HFF-Myc (cell line): ENCODE results near the gene CDKN3.
"Not testable (repeated sequence)": the region's sequence is repeated elsewhere in the genome, so short reads cannot be mapped to it uniquely, and the experiment has no call there.

Source experiments
- DNase-seq: peaks from one replicate; pipeline ENCODE4 v3.0.0-alpha.2; 2011; ENCODE audit warnings: low read depth; ENCODE audit errors: extremely low read depth
- H3K4me3 ChIP-seq: replicated peaks from 2 replicates; pipeline ENCODE4 v1.5.1; 2011; ENCODE audit warnings: low read depth, mild to moderate bottlenecking, control low read depth, low read length
- TF ChIP-seq, protein P1 (sequence below): IDR thresholded peaks from 2 replicates; pipeline ENCODE4 v1.5.1; 2012; ENCODE audit warnings: mild to moderate bottlenecking, low read depth, low read length, control low read depth; ENCODE audit errors: missing control alignments

CDKN3 gene

DNA sequence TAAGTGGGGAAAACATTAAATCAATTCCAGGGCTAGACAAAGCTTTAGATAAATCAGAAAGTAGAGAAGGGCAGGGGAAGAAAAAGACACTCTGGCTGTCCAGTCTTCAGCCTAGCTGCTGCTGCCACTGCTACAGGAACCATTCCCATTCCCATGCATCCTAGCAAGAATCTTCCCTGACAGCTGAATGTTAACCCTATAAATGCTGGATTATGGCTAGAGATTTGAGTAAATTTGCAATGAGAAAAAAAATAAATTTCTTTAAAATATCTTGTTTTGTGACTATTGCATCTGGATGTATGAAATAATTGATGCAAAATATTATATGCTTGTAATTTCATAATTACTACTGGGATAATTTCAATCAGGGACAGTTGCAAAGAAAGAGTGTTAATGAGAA is 15.0 kb upstream of the CDKN3 start:
- DNase-seq = no peak

DNA sequence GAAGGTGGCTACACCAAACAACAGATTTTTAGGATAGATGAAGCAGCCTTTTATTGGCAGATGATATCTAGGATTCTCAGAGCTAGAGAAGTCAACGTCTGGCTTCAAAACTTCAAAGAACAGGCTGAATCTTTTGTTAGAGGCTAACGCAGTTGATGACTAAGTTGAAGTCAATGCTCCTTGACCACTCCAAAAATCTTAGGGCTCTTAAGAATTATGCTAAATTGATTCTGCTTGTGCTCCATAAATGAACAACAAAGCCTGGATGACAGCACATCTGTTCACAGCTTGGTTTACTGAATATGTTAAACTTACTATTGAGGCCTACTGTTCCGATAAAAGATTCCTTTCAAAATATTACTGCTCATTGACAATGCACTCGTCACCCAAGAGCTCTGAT is 13.0 kb upstream of the CDKN3 start:
- no peak for DNase-seq
- TF ChIP-seq, protein P1, sequence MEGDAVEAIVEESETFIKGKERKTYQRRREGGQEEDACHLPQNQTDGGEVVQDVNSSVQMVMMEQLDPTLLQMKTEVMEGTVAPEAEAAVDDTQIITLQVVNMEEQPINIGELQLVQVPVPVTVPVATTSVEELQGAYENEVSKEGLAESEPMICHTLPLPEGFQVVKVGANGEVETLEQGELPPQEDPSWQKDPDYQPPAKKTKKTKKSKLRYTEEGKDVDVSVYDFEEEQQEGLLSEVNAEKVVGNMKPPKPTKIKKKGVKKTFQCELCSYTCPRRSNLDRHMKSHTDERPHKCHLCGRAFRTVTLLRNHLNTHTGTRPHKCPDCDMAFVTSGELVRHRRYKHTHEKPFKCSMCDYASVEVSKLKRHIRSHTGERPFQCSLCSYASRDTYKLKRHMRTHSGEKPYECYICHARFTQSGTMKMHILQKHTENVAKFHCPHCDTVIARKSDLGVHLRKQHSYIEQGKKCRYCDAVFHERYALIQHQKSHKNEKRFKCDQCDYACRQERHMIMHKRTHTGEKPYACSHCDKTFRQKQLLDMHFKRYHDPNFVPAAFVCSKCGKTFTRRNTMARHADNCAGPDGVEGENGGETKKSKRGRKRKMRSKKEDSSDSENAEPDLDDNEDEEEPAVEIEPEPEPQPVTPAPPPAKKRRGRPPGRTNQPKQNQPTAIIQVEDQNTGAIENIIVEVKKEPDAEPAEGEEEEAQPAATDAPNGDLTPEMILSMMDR = no peak
- H3K4me3 ChIP-seq = no peak overlapping the region

More for the DNA sequence above, 15.0 kb upstream of the CDKN3 start:
- H3K4me3 ChIP-seq = no peak overlapping the region
- TF ChIP-seq, protein P1 = no peak

DNA sequence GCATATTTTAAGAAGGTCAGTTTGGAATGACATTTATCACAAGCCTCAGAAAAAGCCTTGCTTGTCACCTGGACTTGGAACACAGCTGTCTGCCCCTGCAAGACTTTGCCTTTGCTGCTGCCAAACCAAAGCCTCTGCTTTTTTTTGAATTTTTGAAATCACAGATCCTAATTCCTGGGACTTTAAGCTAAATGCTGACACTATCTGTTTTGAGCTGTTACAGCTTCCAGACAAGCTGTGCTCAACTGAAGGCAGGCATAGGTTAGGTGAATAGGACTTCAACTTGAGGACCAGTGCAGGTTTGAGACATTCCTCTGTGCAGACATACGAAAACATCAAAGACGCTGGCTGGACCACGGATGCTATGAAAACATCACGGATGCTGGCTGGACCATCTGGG is 11.3 kb upstream of the CDKN3 start:
- DNase-seq = no peak
- H3K4me3 ChIP-seq = no peak overlapping the region
- TF ChIP-seq, protein P1 = no peak

DNA sequence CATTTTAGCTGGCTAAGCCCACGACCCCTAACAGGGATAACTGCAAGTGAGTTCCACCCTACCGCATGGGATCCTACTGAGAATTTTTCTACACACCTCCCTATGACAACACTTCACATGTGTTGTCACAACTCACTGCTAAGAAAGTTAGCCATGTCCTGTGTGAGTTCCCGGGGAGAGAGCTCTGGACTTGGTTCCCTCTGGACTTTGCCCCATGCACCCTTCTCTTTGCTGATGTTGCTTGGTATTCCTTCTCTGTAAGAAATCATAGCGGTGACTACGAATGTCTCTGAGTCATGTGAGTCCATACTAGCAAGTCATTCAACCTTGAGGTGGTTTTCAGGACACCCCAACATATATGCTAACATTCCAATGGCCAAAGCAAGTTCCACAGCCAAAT is 9.5 kb upstream of the CDKN3 start:
- no peak for DNase-seq
- TF ChIP-seq, protein P1 = no peak
- no peak overlapping the region for H3K4me3 ChIP-seq

DNA sequence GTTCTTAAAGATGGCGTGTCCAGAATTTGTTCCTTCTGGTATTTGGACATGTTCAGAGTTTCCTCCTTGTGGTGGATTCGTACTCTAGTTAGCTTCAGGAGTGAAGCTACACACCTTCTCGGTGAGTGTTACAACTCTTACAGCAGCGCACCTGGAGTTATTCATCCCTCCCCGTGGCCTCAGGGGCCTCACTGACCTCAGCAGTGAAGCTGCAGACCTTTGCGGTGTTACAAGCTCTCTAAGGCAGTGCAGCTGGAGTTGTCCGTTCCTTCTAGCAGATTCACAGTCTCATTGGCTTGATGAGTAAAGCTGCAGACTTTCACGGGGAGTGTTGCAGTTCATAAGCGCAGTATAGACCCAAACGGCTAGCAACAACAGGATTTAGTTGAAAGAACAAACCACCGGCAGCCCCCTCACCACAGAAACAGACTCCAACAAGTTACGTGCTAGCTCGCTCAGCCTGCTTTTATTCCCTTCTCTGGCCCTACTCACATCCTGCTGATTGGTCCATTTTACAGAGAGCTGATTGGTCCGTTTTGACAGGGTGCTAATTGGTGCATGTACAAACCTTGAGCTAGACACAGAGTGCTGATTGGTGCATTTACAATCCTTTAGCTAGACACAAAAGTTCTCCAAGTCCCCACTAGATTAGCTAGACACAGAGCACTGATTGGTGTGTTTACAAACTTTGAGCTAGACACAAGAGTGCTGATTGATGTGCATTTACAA is 4.5 kb upstream of the CDKN3 start:
- DNase-seq = no peak
- TF ChIP-seq, protein P1 = no peak
- no peak overlapping the region for H3K4me3 ChIP-seq

DNA sequence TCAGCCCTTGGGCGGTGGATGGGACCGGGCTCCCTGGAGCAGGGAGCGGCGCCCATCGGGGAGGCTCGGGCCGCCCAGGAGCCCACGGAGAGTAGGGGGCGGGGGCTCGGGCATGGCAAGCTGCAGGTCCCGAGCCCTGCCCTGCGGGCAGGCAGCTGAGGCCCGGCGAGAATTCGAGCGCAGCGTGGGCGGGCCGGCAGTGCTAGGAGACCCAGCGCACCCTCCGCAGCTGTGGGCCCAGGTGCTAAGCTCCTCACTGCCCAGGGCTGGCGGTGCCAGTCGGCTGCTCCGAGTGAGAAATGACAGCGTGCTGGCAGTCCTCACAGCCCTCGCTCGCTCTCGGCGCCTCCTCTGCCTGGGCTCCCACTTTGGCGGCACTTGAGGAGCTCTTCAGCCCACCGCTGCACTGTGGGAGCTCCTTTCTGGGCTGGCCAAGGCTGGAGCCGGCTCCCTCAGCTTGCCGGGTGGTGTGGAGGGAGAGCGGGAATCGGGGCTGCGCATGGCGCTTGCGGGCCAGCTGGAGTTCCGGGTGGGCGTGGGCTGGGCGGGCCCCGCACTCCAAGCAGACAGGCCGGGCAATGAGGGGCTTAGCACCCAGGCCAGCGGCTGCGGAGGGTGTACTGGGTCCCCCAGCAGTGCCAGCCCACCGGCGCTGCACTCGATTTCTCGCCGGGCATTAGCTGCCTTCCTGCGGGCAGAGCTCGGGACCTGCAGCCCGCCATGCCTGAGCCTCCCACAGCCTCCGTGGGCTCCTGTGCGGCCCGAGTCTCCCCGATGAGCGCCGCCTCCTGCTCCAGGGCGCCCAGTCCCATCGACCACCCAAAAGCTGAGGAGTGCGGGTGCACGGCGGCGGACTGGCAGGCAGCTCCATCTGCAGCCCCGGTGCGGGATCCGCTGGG is 3.6 kb upstream of the CDKN3 start:
- not testable (repeated sequence) for H3K4me3 ChIP-seq, DNase-seq

DNA sequence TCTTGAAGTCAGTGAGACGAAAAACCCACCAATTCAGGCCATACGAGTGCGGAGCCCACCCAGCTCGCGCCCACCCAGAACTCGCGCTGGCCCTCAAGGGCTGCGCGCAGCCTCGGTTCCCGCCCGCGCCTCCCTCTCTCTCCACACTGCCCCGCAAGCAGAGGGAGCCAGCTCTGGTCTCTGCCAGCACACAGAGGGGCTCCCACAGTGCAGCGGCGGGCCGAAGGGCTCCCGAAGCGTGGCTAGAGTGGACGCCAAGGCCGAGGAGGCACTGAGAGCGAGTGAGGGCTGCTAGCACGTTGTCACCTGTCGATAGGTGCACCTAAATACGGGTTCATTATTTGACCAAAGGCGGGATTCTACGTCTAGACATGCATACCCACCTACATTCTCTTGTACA is 2.2 kb upstream of the CDKN3 start:
- DNase-seq = no peak
- H3K4me3 ChIP-seq = no peak overlapping the region
- TF ChIP-seq, protein P1 = no peak
